Left colon (tissue), 2 donors: ENCODE measurements around the gene COL4A2. TPM values are rescaled to one million over a fixed set of nuclear protein-coding genes. Genes with fewer than 3 reads are reported as not detected.

ENCODE experiments used
- ATAC-seq: fragments of 200-7000 bp; cut with Tn5 transposase; one replicate; pipeline ENCODE4 v1.9.1; 2020; ENCODE audit warnings: mild to moderate bottlenecking, moderate library complexity
- DNase-seq, 2 donors: peaks; one replicate each; pipeline ENCODE4 v3.0.0-alpha.2; 2020
- intact Hi-C, 2 donors: fragments of 100-400 bp; cut with DNase I in 1 of 2; cut with micrococcal nuclease in 1 of 2; formaldehyde crosslinking; loops; one replicate each; pipeline versions ENCODE4 v1.11.2 to v1.14.0; 2022; cut with DNase I, micrococcal nuclease
- total RNA-seq, 2 donors: library from RNA; stranded (reverse); fragmentation: NEBNext Ultra II Directional; extraction: Animal tissue kit (Norgen Biotek cat#: 25700); gene quantifications; one replicate each; pipeline ENCODE4 v1.2.1, GENCODE V29; 2021
- donor health status: DM: no; HTN: no; CAD: no.
- donor health status: DM: yes; HTN: yes; CAD: no.

COL4A2 gene
- total RNA-seq, 2 donors from 2014 or later, result 35.3 to 79.7 TPM

DNA sequence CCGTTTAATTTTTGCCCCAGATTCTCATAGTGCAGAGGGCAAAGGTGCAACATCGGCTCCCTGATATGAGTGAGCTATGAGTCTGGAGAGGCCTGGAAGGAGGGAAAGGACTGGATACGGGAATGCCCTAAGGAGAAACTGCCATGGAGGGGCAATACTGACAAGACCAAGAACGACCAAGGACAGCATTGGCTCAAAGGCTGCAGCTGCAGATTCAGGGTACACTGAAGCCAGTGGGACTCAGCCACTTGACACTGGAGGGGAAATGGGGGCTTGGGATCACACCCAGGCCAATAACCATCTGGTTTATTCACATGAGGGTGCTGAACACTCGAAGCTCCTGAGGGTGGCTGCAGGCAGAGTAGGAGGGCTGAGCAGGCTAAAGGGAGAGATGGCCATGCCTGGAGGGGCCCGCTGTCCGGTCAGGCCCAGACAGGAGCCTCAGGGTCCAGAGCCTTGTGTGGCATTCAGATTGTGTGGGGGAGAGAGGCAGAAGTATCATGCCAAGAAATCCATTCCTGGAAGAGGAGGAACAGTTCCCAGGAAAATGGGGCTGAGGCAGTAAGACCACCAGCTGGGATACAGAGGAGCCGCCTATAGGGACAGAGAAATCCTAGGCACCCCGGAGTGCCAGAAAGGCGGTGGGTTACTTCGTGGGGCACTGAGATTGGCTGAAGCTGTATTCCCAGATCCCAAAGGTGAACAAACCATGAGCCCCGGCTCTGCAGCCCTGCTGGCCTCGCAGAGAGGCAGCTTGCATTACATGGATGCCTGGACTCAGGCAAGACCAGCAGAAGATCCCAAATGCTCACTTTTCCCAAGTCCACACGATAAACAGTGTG is 20.9 kb upstream of the COL4A2 start:
- intact Hi-C loops, result no loop called here
- DNase-seq, result no peak
- no peak for ATAC-seq

DNA sequence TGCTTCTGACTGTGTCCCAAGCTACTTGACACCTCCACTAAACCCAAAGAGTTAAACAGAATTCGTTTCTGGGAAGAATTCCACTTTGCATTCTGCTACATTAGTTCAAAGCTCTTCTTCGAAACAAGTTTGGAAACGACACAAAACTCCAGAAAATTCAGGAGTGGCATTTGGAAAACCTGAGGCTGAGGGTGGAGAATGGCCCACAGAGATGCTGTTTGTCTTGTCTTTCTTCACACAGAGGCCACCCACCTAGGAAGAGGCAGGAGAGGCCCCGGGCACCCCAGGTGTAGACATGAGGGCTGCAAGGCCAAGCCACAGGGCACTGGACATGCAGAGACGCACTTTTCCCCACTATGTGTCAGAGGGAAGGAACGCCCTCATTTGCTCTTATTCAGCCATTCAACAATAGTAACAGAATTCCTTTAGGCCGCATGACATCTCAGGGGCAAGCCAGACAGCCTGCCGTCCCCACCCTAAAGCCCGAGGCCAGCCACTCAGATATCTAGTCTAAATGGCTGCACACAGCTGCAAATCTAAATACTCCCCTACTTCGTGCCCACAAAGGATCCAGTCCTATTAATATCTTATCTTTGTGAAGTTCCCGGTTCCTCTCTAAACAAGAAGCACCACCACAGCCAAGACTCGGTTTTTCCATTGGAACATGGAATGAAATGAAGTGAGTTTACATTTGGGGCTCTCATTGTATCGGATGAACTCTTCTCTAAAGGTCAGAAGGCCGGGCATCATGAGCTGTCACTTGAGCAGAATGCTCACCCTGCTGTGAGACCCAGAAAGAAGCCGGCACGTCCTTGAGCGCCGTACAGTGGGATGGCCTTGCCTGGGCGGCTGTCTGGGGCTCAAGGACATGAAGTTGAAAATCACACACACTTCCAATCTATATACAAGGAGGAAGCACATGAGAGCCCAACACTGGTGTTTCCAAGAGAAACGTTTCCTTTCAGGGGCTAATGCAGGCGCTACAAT is 20.0 kb upstream of the COL4A2 start:
- DNase-seq, result no peak
- ATAC-seq, result no peak
- intact Hi-C loops, result no loop called here

DNA sequence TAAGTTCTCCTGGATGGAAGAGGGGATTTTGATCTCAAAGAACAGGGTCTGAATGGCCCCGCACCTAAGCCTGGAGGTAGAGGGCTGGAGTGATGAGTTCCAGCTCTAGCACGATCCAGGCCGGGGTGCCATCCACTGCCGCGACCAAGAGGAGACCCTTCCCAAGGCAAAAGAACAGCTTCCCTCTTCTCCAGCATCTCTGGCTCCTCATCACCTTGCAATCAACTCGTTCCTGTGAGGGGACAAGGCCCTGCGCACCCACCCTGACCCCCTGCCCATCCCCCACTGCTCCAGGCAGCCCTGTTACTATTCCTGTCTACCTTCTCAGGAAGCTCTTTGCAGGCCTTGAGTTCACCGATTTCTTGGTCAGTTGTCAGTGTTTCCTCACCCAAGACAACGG is 17.9 kb upstream of the COL4A2 start:
- no peak for ATAC-seq
- intact Hi-C loops, result no loop called here
- no peak for DNase-seq

DNA sequence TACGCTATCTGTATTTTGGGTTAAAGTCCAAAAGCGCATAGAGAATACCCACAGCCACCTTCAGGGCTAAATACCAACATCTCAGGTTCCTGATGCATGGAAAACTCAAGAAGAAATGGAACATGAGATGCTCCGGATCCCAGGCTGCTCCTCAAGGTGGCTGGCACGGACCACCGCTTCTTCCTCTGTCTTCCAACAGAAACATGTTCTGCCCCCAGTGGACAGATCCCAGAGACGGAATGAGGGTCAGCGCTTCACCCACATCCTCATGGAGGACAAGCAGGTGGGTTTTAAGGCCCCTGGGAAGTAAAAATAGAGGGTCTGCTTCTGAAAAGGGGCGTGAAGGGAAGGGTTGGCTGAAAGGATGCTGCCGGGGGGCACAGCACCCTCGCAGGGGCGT is 17.4 kb upstream of the COL4A2 start:
- ATAC-seq (no peak), DNase-seq (no peak)
- intact Hi-C loops, result no loop called here

DNA sequence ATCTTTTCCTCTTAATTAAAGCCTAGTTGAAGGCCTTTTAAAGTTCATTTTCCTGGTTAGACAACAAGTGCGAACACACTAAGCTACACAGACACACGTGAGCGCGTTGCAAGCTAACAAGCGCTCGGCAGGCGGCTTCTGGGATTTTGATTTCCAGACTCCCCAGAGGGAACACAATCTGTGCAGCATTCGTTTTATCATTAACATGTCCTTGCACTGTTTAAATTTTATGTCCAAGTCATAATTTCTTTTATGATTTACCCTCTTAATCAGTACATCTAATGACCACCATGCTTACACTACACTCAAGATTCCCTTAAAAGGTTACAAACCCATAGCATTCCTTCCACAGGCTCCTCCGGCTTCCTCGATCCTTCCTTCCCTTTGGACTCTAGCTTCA is 16.9 kb upstream of the COL4A2 start:
- intact Hi-C loops, result no loop called here
- ATAC-seq, result no peak
- DNase-seq, result no peak

DNA sequence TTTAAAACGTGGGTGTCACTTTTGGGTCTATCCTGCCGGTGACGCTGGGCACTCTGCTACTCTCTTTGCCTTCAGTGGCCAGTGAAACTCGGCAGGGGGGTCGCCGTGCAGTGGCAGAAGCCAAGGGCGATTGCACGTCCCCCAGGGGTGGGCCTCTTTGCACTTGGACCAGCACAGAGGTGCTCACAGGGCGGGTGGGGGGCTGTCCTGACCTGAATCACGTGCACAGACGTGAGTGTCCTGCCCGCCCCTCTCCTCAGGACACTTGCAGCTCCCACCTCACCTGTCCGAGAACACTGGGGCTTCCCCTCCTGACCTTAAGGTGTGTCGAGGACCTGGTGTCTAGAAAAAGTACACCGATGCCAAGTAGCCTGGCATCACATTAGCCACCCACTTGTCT is 16.3 kb upstream of the COL4A2 start:
- ATAC-seq (no peak), DNase-seq (no peak)
- intact Hi-C loops, result no loop called here

DNA sequence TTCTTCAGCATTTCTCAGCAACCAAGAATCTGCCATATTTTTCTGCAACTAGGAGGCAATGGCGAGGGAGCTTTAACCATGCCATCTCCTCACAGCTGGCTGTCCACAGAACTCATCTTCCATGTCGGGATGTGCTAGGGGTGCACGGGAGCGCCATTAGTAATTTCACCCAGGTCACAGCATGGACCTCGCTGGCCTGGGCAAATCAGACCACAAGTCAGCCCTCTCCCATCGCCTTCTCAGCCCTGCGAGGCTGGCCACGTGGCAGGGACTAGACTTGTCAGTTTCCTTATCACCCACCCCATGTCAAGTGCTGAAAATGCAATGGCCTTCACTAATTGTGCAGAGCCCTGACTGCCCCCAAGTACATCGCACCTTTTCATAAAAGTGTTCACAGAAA is 15.8 kb upstream of the COL4A2 start:
- ATAC-seq (no peak), DNase-seq (no peak)
- intact Hi-C loops, result no loop called here

DNA sequence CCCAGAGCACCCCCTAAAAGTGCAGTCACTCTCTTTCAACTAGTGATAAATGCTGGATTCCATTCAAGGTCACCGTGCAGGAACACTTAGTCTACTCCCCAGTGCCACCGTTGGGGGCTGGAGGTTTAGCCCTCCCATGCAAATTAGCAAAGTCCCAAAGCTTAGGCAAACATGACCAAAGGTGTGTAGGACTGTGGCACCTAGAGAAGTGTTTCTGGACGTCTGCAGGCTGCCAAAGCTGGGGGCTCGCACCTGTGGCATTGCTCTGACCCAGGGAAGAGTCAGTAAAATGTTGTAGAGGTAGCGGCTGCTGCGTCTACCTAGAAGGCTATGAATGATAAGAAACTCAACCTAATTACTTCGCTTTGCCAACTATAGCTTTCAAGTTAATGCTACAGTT is 14.0 kb upstream of the COL4A2 start:
- ATAC-seq (no peak), DNase-seq (no peak)
- intact Hi-C loops, result no loop called here

DNA sequence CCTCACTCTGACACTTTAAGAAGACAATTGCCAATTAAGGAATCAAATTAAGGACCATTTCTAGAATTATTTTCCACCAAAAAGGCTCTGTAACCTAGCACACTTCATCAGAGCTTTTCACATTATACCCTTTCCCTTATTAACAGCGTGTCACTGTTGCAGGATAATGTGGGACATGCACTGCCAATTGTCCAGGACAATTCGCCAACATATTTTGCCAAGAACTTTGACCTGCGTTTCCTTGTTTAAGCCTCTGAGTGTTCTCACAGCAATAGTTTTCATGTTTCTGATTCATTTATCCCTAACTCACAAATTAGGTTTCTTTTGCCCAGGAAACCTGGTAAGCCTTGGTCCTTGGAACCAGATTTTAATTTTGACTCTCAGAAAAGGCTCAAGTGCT is 13.4 kb upstream of the COL4A2 start:
- intact Hi-C loops, result no loop called here
- no peak for ATAC-seq

DNA sequence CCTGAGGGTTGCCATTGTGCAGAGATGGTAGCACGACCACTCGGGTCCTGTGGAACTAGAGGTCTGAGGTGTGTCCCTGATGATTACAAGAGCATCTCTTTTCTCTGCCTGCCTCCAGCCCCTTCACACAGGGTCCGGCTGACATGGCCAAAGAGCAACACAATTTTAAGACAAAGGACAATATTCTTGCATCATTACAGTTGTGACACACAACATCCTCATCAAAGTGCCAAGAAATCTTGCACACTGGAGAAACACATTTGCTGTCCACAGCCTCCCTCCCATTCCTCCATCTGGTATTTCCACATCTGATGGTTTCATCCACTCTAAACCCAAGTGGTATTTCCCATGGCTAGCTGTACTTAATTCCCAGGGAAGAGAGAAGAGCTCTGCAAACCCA is 12.9 kb upstream of the COL4A2 start:
- DNase-seq (no peak), ATAC-seq (no peak)
- intact Hi-C loops, result no loop called here

More for the DNA sequence above, 13.4 kb upstream of the COL4A2 start:
- DNase-seq, result no peak

DNA sequence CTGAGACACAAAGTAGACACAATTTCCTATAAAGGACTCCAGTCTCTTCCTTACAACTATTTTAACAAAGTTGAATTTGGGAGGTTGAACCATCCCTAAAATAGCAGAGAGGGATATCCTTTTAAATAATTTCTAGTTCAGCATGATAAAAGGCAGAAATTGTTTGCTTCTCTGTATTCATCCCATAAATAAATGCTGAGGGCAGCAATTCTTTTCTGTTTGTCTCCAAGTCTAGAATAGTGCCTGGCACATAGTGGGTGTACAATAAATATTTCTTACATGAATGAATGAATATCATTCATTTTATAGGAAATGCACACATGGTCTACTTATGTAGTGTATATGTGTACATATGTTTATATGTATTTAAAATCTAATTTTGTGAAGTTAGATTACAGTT is 12.5 kb upstream of the COL4A2 start:
- ATAC-seq, result no peak
- DNase-seq, result no peak
- intact Hi-C loops, result no loop called here

DNA sequence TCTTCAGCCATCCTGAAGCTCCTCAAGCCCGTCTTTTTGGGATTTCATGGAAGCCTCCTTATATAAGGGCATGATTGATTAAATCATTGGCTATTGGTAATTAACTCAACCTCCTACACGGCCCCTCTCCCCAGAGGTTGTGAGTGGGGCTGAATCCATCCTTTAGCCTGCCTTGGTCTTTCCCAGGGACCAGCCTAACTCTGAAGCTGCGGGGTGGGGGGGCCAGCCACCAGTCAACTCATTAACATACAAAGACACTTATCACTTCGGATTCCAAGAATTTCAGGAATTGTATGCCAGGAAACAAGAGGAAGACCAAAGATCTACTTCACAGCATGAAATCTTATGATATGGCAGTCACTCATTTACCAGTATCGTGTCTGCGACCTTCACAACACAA is 10.1 kb upstream of the COL4A2 start:
- DNase-seq (no peak), ATAC-seq (no peak)
- intact Hi-C loops, result no loop called here

DNA sequence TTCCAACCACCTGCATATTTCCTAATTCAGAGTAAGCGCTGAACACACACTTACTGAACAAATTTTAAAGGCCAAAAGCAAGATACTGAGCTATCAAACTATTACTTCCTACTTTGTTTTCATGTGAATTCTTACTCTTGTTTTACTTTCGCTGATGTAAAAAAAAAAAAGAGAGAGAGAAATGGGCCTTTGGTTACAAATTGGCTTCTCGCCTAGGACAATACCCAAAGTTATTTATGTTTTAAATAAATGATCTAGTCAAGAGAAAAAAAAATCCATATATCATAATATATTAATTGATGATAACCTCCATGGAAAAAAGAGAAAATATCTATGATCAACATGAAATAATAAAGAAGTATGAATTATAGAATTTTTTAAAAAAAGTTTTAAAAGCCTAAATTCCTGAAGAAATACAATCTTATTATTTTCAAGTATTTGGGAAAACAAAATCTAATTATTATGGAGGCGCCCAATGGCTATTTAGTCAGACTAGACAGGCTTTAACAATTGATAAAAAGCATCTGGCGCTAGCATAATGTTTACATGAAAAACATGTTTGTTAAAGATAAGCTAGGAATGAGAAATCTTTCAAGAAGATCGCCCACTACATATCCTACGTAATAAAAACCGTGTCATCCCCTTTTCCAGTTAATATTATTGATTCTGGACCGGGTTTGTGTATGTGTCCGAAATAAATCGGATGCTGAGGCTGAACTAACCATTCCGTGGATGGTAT is 9.1 kb upstream of the COL4A2 start:
- ATAC-seq, result no peak
- no peak for DNase-seq

DNA sequence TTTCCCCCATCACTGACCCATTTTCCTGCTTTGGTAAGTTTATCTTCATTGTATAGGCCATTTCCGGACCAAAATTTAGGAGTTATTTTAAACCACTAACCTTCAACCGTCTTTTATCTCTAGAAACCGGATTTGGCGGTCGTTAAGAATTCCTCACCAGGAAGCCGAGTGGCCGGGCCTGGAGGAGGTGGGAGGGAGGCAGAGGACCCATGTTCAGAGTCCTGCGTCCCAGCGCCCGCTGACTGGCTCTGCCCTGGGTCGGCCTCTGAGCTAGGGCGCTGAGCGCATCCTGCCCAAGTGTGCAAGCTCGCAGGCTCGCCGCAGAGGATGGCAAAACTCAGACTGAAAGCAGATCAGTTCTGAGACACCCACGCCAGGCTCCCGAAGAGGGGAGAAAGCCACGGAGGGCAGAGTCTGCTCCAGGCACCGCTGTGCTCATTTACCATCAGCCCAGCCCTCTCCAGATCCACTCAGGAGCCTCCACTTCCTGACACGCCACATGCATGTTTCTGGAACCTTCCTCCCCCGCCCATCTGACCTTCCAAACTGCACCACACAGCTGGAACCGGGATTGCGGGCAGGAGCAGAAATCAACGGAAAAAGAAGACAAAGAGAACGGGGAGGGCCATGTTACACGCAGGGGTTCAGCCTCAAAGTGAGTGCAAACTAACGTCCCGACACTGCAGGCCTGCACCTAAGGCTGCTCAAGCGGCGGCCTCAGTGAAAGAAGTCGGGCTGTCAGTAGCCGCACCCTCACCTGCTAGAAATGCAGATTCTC is 8.4 kb upstream of the COL4A2 start:
- ATAC-seq (no peak), DNase-seq (no peak)
- intact Hi-C loops, result no loop called here

More for the DNA sequence above, 9.1 kb upstream of the COL4A2 start:
- intact Hi-C loops, result no loop called here

DNA sequence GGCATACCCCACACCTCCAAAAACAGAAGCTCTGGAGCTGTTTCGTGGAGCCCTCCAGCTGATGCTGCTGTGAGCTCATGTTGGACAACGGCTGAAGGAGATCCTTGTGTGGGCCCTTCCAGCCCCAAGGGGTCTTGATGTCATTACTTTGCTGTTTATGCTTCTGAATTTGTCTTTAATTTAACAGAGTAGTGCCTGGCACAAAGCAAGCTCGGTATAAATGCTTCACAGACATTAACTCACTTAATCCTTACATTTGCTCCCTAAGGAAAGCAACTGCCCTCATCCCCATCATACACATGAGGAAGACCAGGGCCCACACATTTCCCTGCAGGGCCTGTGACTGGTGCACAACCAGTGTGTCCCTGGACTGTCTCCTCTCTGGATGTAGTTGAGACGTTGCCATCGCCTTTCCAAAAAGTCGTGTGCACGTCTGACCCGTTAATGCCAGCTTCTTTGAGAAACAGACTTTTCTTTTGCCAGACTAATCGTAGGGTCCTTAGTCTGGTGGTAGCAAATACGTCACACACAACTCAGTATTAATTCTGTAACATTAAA is 7.7 kb upstream of the COL4A2 start:
- intact Hi-C loops, result no loop called here
- DNase-seq (no peak), ATAC-seq (no peak)

DNA sequence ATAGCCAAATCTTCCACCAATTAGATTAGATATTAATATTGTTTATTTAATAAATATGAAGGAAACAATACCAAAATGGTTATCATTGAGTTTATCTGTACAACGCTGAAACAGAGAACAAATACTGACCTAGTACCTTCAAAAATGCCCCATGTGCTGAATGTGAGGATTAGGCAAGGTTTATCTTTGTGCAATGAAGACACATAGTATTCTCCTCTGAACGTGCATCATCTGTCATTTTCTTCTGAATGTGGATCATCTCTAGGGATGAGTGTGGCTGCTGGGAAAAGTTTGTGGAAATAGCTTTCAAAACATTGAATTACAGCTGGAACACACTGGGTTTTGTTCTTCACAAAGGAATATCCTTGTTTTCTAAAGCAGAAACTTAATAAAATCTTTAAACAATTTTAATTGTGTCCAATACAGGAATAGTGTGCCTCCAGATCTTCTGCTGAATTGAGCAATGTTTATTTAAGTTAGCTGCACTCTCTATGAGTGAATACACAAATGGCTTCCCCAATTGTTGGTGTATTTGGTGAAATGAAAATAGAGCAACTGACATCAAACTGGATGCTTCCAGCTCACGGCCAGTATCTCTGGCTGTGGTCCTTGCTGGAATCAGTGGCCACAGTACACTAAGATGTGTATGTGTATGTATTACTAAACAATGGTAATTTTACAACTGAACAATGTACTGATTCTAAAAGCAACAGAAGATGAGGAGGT is 6.8 kb upstream of the COL4A2 start:
- intact Hi-C loops, result no loop called here

DNA sequence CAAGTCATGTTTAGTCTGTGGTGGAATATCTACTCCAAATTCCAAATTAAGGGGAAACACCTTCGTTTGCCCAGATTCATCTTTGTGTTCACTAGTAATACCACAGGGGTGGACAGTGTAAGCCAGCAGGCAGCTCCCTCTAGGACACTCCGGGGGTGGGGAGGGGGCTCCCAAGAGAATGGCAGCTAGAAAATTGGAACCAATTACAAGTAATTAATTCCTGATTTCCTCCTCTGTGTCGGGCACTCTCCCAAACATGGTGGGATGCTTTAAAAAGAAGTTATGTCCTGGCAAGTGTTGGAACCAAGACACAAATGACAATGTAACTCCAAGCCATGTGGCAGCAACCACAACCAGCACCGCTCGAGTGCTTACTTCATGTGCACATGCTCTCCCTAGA is 6.0 kb upstream of the COL4A2 start:
- ATAC-seq, result no peak
- intact Hi-C loops, result no loop called here
- no peak for DNase-seq

More for the DNA sequence above, 6.8 kb upstream of the COL4A2 start:
- ATAC-seq (no peak), DNase-seq (no peak)
